GM19193 (cell line): ENCODE measurements around the gene FRMPD1.
A peak's percentile ranks its signal among the peaks of the same experiment; 100 is the strongest.

Experiments used
- POLR2A ChIP-seq: IDR thresholded peaks from 4 replicates; pipeline ENCODE4 v1.6.1; 2011; ENCODE audit not compliant: insufficient read depth, insufficient read length; ENCODE audit errors: extremely low read depth

FRMPD1 gene

DNA sequence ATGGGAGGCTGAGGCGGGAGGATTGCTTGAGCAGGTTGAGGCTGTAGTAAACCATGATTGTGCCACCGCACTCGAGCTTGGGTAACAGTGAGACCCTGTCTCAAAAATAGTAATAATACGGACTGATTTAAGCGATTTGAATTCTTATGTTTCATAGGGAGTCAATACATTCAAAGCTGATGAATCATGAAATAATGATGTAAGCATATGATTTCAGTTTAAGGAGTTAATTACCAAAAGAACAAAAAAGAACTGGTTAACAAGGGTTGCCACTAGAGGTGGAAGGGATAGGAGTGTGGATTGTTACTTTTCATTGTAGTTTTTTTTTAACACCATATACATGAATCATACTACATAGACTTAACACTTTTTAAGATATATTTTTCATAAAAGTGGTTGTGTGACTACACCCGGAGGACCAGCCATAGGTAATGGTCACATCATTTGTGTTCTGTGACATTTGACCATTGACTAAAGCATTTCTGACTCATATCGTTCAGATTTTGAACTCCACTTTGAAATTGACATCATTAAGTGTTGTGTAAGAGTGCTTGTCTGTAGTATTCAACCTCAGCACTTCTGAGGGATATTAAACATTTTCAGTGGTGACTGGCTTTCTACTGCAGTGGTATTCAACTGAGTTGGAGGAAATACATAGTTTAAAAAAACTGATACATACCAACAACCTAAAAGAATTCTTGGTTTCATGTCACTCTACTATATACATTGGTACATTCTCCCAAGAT, 109.8 kb downstream of the FRMPD1 start:
- TF ChIP-seq POLR2A, result no peak

GRCh38 chr9:37761511-37761910, 110.8 kb downstream of the FRMPD1 start:
- TF ChIP-seq POLR2A, result no peak

- TF ChIP-seq POLR2A, result no peak
These were observed 118.6 kb downstream of the FRMPD1 start for GRCh38 chr9:37769306-37769705.

GRCh38 chr9:37769995-37770394, 119.2 kb downstream of the FRMPD1 start:
- TF ChIP-seq POLR2A, result no peak

DNA sequence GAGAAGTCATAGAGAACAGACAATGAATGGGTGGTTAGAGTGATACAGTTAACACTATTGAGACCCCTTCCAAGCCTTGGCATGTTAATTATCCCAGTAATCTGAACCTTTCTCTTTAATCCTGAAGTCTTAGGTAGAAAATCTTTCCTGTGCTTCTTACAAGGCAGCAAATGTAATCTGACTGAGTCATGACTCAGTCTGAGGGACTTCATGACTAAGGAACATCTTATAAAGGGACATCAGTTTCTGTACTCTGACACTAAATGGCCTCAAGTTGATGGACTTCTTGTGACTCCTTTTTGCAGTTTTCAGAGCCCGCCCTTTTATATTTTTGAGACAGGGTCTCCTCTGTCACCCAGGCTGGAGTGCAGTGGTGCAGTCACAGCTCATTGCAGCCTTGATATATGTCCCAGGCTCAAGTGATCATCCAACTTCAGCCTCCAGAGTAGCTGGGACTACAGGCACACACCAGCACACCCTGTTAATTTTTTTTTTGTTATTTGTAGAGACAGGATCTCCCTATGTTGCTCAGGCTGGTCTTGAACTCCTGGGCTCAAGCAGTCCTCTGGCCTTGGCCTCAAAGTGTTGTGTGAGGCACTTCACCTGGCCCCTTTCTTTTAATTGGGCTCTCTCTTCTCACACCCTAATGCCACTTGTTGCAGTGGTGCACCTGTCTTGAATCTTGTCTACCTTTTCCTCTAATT, 124.6 kb downstream of the FRMPD1 start:
- TF ChIP-seq POLR2A, result peak; percentile 22

- TF ChIP-seq POLR2A, result no peak
These were observed 125.6 kb downstream of the FRMPD1 start for GRCh38 chr9:37776328-37776727.

DNA sequence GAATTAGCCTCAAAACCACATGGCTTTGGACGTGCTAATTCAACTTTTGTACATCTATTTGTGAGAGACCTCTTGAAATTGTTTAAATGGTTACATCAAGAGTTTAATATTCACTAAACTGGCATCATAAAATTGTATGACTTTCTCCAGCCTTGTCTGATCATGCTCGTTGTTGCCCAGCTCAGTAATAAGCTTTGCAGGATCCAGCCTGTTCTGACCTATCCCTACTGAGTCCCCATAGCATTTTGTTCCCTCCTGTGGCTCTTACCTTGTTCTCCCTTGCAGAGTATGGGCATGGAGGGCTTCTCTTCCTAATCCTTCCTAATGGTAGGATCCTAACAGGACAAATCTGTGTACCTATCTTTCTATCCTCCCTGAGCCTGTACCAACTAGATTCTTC, 127.8 kb downstream of the FRMPD1 start:
- TF ChIP-seq POLR2A, result no peak

GRCh38 chr9:37784291-37784615, 133.5 kb downstream of the FRMPD1 start:
- TF ChIP-seq POLR2A, result no peak

DNA sequence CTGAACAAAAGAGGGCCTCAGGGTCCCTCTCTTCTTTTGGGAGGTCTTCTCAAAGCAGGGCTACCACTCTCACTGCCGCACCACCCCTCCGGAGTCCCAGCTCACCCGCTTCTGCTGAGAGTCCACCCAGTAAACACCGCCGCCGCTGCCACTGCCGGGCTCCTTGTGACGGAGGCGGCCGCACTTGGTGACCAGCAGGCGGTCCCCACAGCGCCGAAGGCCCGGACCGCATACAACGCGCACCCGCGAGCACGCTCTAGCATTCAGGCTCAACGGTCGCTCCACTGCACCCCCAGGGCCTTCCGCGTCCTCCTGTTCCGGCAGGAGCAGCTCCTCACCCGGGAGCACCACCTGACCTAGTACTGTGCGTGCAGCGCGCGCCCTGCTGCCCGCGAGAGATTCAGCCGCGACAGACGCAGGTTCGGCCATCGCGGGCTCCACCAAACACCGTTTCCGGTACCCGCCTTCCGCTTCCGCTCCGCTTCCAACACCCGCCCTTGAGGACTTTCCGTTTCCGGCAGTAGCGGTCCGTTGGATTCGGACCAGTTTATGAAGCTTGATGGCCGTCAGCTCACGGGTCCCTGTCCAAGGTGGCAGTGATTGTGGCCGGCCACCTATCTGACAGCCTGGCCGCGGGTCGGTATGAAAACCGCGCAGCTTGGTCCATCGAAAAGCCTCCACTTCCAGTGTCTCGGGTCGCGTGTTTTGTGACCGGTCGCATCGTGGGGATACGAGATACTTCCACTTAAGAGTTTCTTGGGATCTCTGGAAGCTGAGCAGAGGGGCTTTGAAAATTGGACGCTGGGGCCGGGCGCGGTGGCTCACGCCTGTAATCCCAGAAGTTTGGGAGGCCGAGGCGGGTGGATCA, 134.1 kb downstream of the FRMPD1 start, which contains the start of gene EXOSC3:
Gene EXOSC3, minus strand, starts transcription at position 449 of the 868 bp plus-strand sequence. Its CDS starts 20 bp downstream, at position 429.
- TF ChIP-seq POLR2A, result peak; percentile 98

DNA sequence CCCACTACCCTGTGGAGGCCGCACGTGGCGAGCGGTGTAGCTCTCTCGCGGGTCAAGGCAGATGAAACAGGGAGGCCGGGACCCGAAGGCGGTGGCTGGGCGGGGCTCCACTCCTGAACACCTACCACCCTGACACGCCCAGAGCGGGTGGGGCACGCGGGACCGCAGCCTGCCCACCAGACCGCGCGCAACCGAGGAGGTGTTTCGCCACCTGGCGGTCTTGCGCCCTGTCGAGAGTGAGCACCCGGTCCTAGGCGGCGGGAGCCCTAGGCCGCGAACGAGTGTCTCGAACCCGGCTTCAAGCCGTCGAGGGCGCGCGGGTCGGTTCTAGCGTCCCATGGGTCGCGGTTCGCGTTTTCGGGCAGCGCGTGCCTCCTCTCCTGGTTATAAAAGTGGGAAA, 136.3 kb downstream of the FRMPD1 start:
- TF ChIP-seq POLR2A, result no peak

GRCh38 chr9:37788332-37788731, 137.6 kb downstream of the FRMPD1 start:
- no peak for TF ChIP-seq POLR2A

GRCh38 chr9:37790096-37790495, 139.3 kb downstream of the FRMPD1 start:
- TF ChIP-seq POLR2A, result no peak

GRCh38 chr9:37792122-37792521, 141.4 kb downstream of the FRMPD1 start:
- TF ChIP-seq POLR2A, result no peak

GRCh38 chr9:37796232-37796631, 145.5 kb downstream of the FRMPD1 start:
- TF ChIP-seq POLR2A, result no peak
